Upper lobe of left lung (tissue), 6 donors: ENCODE results near the gene PRKG1. TPM values are rescaled to one million over a fixed set of nuclear protein-coding genes. Genes with fewer than 3 reads are reported as not detected.

Experiments used
- ATAC-seq, 2 donors: fragments of 200-7000 bp; cut with Tn5 transposase; one replicate each; pipeline ENCODE4 v1.9.1; 2022; ENCODE audit warnings: mild to moderate bottlenecking in 2 of 2, moderate library complexity in 2 of 2; ENCODE audit not compliant: low FRiP score in 2 of 2
- DNase-seq, 2 donors: peaks; one replicate each; pipeline ENCODE4 v3.0.0-alpha.2; 2019 to 2020
- H3K27ac ChIP-seq, 4 donors: fragments of 200-600 bp; sonication (generic); one replicate each; pipeline ENCODE4 v1.5.1; 2016 to 2019
- H3K27me3 ChIP-seq, 4 donors: fragments of 200-600 bp; sonication (generic); one replicate each; pipeline ENCODE4 v1.5.1; 2017 to 2019
- H3K36me3 ChIP-seq, 4 donors: fragments of 200-600 bp; sonication (generic); one replicate each; pipeline ENCODE4 v1.5.1; 2016 to 2019
- H3K4me1 ChIP-seq, 4 donors: fragments of 200-600 bp; sonication (generic); one replicate each; pipeline ENCODE4 v1.5.1; 2018 to 2019
- H3K4me3 ChIP-seq, 4 donors: fragments of 200-600 bp; sonication (generic); one replicate each; pipeline ENCODE4 v1.5.1; 2017 to 2019; ENCODE audit warnings: mild to moderate bottlenecking in 2 of 4, moderate library complexity in 1 of 4
- H3K9me3 ChIP-seq, 4 donors: fragments of 200-600 bp; sonication (generic); one replicate each; pipeline ENCODE4 v1.5.1; 2018 to 2019
- CTCF ChIP-seq, 6 experiments: fragments of 450-650 bp in 4 of 6; fragments of 200-600 bp in 2 of 6; sonication (generic) in 2 of 6; IDR thresholded peaks; one replicate each; pipeline ENCODE4 v1.5.1; 2016 to 2019; ENCODE audit warnings: antibody characterized with exemption in 6 of 6
- EP300 ChIP-seq, 4 donors: sonication (generic); formaldehyde crosslinking; IDR thresholded peaks; one replicate each; pipeline ENCODE4 v1.5.1; 2017; ENCODE audit warnings: antibody characterized with exemption in 4 of 4, control low read depth in 2 of 4
- POLR2A ChIP-seq, 4 donors: fragments of 450-650 bp; IDR thresholded peaks; one replicate each; pipeline ENCODE4 v1.5.1; 2016 to 2017; ENCODE audit warnings: antibody characterized with exemption in 4 of 4, mild to moderate bottlenecking in 2 of 4
- POLR2AphosphoS5 ChIP-seq, 2 donors: sonication (generic); formaldehyde crosslinking; IDR thresholded peaks; one replicate each; pipeline ENCODE4 v1.5.1; 2017; ENCODE audit warnings: antibody characterized with exemption in 2 of 2
- WGBS, 2 donors: methylation state at CpG; one replicate each; pipeline ENCODE4 v1.1.5; 2017 to 2018; 5-methylcytosine and 5-hydroxymethylcytosine counted together
- total RNA-seq, 6 donors: library from RNA; depleted of rRNA in 4 of 6; stranded (reverse); fragments of >200 nt in 4 of 6; gene quantifications; one replicate each; pipeline versions ENCODE4 v1.1.0 to v1.2.1, GENCODE V29; 2016 to 2021
- donor health status: DM: no; HTN: no; CAD: no; lungs with moderate emphysema.
- donor health status: DM: no; HTN: yes; CAD: no; lungs with severe emphysema.

Gene PRKG1
- total RNA-seq, 6 donors from 2014 or later: 12.9 to 43.0 (median 25.0) TPM

- H3K4me1 ChIP-seq: peaks cover 0 to 12% (median 3%) of the 10 kb centered on the region in 4 donors
- no peaks in the 10 kb centered on the region for H3K36me3 ChIP-seq
- H3K27ac ChIP-seq: no peak overlapping the region
- 59 to 66% methylated on average over 4 of the region's 4 CpGs for WGBS, 2 donors
- DNase-seq: no peak
- no peak for ATAC-seq
- no peaks in the 10 kb centered on the region for H3K27me3 ChIP-seq
- H3K9me3 ChIP-seq: no peaks in the 10 kb centered on the region
- H3K4me3 ChIP-seq: no peak overlapping the region
- TF ChIP-seq POLR2AphosphoS5 (IDR thresholded peaks at IDR 0.05): no peak
- no peak for TF ChIP-seq CTCF (IDR thresholded peaks at IDR 0.05)
Observed at GRCh38 chr10:51228714-51229100, 154.4 kb downstream of the PRKG1 start.

- ATAC-seq: no peak
Observed at GRCh38 chr10:51230887-51231585, 156.7 kb downstream of the PRKG1 start.

GRCh38 chr10:51231754-51232153 is 157.5 kb downstream of the PRKG1 start:
- H3K27me3 ChIP-seq: no peaks in the 10 kb centered on the region
- H3K4me1 ChIP-seq: peaks cover 0 to 9% (median 1%) of the 10 kb centered on the region in 4 donors
- DNase-seq (no peak), ATAC-seq (no peak)
- no peak overlapping the region for H3K27ac ChIP-seq
- no peaks in the 10 kb centered on the region for H3K9me3 ChIP-seq
- 50 to 52% methylated on average over 1 of the region's 1 CpG for WGBS, 2 donors
- no peak for TF ChIP-seq POLR2A (IDR thresholded peaks at IDR 0.05)
- TF ChIP-seq EP300 (IDR thresholded peaks at IDR 0.05): no peak
- no peak for TF ChIP-seq CTCF (IDR thresholded peaks at IDR 0.05)
- TF ChIP-seq POLR2AphosphoS5 (IDR thresholded peaks at IDR 0.05): no peak
- no peak overlapping the region for H3K4me3 ChIP-seq
- no peaks in the 10 kb centered on the region for H3K36me3 ChIP-seq

More at GRCh38 chr10:51230887-51231585, 156.7 kb downstream of the PRKG1 start:
- 76 to 80% methylated on average over 5 of the region's 5 CpGs for WGBS, 2 donors
- Histone ChIP-seq H3K27ac (no peak overlapping the region), H3K4me1 (peaks cover 0 to 9% (median 1%) of the 10 kb centered on the region in 4 donors), H3K27me3 (no peaks in the 10 kb centered on the region), H3K9me3 (no peaks in the 10 kb centered on the region), H3K4me3 (no peak overlapping the region), H3K36me3 (no peaks in the 10 kb centered on the region)
- TF ChIP-seq CTCF (IDR thresholded peaks at IDR 0.05) (no peak), EP300 (IDR thresholded peaks at IDR 0.05) (no peak), POLR2A (IDR thresholded peaks at IDR 0.05) (no peak), POLR2AphosphoS5 (IDR thresholded peaks at IDR 0.05) (no peak)
- DNase-seq: no peak

GRCh38 chr10:51233337-51234100 is 159.2 kb downstream of the PRKG1 start:
- WGBS, 2 donors: 86 to 95% methylated on average over 3 of the region's 3 CpGs
- H3K36me3 ChIP-seq: no peaks in the 10 kb centered on the region
- TF ChIP-seq POLR2AphosphoS5 (IDR thresholded peaks at IDR 0.05) (no peak), CTCF (IDR thresholded peaks at IDR 0.05) (no peak)
- no peaks in the 10 kb centered on the region for H3K27me3 ChIP-seq
- no peaks in the 10 kb centered on the region for H3K9me3 ChIP-seq
- DNase-seq: no peak
- ATAC-seq: no peak
- H3K4me3 ChIP-seq: no peak overlapping the region
- no peak overlapping the region for H3K27ac ChIP-seq
- peaks cover 0 to 9% (median 0%) of the 10 kb centered on the region in 4 donors for H3K4me1 ChIP-seq
